Adrenal gland (tissue), 5 donors: ENCODE data around the gene ERAP2.

Experiments
- CTCF ChIP-seq, 6 experiments: fragments of 450-650 bp in 4 of 6; fragments of 200-600 bp in 2 of 6; sonication (generic) in 1 of 6; IDR thresholded peaks; 1 replicate in 5 of 6; 2 replicates in 1 of 6; pipeline versions ENCODE4 v1.5.1 to v1.8.0; 2016 to 2021; ENCODE audit warnings: antibody characterized with exemption in 6 of 6, mild to moderate bottlenecking in 2 of 6, moderate library complexity in 1 of 6
- POLR2A ChIP-seq, 2 donors: fragments of 450-650 bp; IDR thresholded peaks; one replicate each; pipeline ENCODE4 v1.6.1; 2017; ENCODE audit warnings: antibody characterized with exemption in 2 of 2, mild to moderate bottlenecking in 2 of 2, moderate library complexity in 1 of 2
- donor health status: DM: no; HTN: no; CAD: no.

- TF ChIP-seq CTCF (IDR thresholded peaks at IDR 0.05) (no peak), POLR2A (IDR thresholded peaks at IDR 0.05) (no peak)
These were observed 90.5 kb downstream of the ERAP2 start for GRCh38 chr5:96966801-96967200.
